Measurements from ENCODE around the gene CCDC116.

CCDC116 gene

DNA sequence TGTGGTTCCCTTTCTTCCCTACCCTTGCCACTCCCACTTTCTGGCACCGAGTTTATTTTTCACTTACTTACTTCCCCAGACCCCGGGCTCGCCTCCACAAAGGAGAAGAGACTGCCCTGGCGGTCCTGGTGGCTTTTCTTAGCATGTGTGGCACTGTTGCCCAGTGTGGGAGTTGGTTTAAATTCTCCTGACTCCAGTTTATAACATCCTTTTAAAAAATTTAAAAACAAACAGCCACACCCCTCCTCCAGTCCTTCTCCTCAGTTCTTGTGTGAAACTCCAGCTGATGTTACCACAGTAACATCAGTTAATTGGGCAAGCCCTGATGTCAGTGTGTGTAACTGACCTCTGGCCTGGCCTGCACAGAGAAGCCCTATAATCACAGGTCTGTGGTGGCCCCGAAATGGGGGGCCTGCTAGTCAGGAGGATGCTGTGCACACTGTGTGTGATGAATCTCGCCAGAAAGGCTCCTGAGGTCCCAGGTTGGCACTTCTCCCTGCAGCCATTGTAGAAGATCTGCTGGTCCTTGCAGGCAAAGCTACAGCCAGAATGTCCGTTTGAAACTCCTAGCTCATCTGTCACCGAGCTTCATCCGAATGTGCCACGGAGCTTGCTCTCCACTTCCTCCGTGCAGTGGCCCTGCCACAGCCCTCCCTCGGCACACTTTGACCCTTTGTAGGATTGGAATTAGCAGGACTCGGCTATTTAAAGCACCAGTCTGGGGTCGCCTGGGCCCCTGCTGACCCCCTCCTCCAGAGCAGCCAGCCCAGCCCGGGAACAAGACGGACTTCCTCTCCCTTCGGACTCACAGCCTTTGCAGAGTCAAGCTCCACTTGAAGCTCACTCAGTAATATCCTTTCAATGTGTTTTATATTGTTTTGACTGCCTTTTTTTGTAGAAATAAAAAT, 10.3 kb upstream of the CCDC116 start:
- in situ Hi-C loops (cut with MboI; ENCODE audit: low sequenced_read_pairs, unreplicated experiment) = no loop called here
- TF ChIP-seq, protein P1, sequence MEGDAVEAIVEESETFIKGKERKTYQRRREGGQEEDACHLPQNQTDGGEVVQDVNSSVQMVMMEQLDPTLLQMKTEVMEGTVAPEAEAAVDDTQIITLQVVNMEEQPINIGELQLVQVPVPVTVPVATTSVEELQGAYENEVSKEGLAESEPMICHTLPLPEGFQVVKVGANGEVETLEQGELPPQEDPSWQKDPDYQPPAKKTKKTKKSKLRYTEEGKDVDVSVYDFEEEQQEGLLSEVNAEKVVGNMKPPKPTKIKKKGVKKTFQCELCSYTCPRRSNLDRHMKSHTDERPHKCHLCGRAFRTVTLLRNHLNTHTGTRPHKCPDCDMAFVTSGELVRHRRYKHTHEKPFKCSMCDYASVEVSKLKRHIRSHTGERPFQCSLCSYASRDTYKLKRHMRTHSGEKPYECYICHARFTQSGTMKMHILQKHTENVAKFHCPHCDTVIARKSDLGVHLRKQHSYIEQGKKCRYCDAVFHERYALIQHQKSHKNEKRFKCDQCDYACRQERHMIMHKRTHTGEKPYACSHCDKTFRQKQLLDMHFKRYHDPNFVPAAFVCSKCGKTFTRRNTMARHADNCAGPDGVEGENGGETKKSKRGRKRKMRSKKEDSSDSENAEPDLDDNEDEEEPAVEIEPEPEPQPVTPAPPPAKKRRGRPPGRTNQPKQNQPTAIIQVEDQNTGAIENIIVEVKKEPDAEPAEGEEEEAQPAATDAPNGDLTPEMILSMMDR (IDR thresholded peaks at IDR 0.05; ENCODE audit: borderline replicate concordance, control extremely low read depth, extremely low read depth, insufficient read depth, missing control alignments) = no peak
- no peak for DNase-seq (ENCODE audit: low spot score)

DNA sequence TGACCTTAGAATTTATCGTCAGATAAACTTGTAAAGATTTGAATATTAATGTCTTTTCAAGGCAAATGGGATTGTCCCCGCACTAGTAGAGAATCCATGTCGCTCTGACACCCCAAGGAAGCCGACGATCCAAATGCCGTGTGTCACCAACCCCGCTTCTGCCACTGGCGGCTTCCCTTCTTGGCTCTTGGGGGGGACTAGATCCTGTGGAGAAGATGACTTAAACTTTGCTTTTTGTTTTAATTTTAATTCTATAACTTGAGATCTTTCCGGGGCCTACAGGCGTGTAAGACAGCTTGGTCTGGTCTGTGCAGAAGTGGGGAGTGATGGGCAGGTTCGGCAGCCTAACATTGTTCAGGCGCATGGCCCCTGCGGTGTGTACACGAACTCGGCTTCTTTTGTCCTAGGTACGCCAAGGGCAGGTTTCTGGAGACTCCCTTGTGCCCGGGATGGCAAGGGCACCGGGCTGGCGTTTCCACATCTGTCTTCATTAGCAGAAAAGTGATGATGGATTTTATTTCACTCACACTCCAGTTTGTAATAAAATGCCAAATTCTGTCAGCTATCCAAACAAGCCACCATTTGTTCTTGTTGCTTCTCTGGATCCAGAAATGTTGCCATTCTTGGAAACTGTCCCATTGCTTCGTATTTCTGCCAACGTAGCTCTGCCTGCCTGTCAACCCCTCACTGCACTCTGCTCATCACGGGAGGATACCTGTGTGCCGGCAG, 9.5 kb upstream of the CCDC116 start:
- in situ Hi-C loops (cut with MboI; ENCODE audit: low sequenced_read_pairs, unreplicated experiment) = no loop called here
- DNase-seq (ENCODE audit: low spot score) = no peak
- TF ChIP-seq, protein P1 (IDR thresholded peaks at IDR 0.05; ENCODE audit: borderline replicate concordance, control extremely low read depth, extremely low read depth, insufficient read depth, missing control alignments) = no peak

DNA sequence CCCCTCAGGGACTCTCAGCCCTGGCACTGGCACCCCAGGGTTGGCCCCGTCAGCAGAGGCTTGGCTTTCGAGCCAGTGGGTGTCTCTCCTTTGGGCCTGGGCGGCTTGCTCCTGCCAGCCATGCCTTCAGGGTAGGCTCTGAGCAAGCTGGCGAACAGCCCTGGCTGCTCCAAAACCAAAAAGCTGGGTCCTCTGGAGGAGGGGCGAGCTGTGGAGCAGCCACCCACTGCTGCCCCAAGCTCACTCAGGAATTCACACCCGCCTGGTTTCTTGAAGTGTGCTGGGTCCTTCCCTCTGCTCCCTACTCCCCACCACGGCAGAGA, 9.0 kb upstream of the CCDC116 start:
- no peak for DNase-seq (ENCODE audit: low spot score)
- TF ChIP-seq, protein P1 (IDR thresholded peaks at IDR 0.05; ENCODE audit: borderline replicate concordance, control extremely low read depth, extremely low read depth, insufficient read depth, missing control alignments) = no peak
- in situ Hi-C loops (cut with MboI; ENCODE audit: low sequenced_read_pairs, unreplicated experiment) = no loop called here

DNA sequence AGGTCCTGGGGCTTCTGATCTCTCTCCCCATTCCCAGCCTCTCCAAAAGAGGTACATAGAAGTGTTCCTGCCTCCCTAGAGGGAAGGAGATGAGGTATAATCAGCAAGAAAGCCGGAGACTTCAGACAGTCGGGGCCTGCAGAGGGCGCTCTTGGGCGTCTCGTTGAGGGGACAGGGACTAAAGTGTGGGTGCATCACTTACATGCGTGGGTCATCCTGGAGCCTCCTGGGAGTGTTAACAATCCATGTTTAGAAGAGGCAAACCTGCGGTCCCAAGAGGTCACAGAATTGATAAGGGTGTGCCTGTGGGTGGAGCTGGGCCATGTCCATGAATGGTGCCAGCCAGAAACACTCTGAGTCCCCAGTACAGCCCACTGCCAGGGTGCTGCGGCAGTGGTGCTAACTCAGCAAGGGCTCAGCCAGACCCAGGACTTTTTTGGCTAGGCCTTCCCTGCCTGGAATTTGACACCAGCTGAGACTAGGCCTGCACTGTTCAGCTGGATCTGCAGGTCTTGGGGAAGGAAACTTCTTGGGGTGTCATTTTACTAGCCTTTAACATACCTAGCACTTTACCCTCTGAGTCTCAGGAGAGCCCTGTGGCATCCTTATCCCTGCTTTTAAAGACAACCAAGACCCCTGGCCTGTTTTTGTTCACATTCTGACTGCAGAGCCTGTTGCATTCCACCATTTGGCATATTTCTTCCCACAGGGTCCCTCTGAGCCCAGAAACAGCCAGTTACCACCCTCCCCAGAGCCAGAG, 8.3 kb upstream of the CCDC116 start:
- in situ Hi-C loops (cut with MboI; ENCODE audit: low sequenced_read_pairs, unreplicated experiment) = no loop called here
- TF ChIP-seq, protein P1 (IDR thresholded peaks at IDR 0.05; ENCODE audit: borderline replicate concordance, control extremely low read depth, extremely low read depth, insufficient read depth, missing control alignments) = no peak
- no peak for DNase-seq (ENCODE audit: low spot score)

DNA sequence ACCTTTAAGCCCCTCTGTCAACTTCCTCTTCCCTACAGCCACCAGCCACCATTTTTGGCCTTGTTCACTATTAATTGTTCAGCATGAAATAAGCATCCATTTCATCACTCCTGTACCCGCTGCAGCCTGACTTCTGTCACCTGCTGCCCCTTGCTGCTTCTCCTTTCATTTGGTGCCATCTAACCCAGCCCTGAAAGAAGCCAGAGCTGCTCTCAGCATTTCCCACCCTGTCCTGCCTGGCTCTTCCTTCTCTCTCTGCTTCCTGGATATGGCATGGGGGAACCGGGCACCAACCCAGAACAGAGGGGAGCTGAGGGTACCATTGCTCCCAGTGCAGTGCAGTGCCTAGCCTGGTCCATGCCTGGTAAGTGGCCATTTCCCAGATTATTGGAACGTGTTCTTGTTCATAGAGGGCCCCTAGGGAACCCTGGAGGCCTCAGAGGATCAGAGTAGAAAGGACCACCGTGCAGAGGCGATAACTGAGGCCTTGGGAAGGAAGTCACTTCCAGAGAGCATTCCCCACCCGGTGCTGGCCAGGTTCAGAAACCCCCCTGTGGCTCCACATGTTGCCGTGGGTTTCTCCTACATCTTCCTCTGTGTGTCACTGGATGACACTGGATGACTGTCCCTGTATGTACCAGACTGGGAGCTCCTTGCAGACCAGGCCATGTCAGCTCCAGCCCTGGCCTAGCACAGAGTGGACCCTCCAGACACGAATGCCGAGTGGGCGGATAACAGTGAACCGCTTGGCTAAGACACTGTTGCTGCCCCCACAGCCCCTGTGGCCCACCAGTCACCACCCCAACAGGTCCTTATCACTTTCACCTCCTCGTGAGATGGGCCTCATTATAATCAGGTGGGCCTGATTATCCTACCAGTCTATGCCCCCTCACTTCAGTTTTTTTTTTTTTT, 7.4 kb upstream of the CCDC116 start:
- no peak for DNase-seq (ENCODE audit: low spot score)
- TF ChIP-seq, protein P1 (IDR thresholded peaks at IDR 0.05; ENCODE audit: borderline replicate concordance, control extremely low read depth, extremely low read depth, insufficient read depth, missing control alignments) = no peak
- in situ Hi-C loops (cut with MboI; ENCODE audit: low sequenced_read_pairs, unreplicated experiment) = loop anchor here (5.0 kb wide), 1 partner anchor 43 kb away; no protein-coding TSS in a partner anchor
